Activated CD8-positive, alpha-beta memory T cell treated with anti-CD3 and anti-CD28 coated beads for 48 hours (primary cell): ENCODE measurements around the gene CYB561.

Source experiments
- DNase-seq, 3 experiments: peaks; one replicate each; pipeline ENCODE4 v3.0.0-alpha.2; 2020; ENCODE audit warnings: low read depth in 2 of 3, low spot score in 2 of 3

Gene CYB561

GRCh38 chr17:63445954-63446752, at the start of gene CYB561:
Gene CYB561, minus strand, starts transcription at chr17:63446306. Its CDS starts 8,759 bp downstream, at chr17:63437547.
- DNase-seq, result peak; percentile 27 to 52 (median 45)

GRCh38 chr17:63495491-63495890, 49.4 kb upstream of the CYB561 start:
- DNase-seq, result no peak

- no peak for DNase-seq
Measured at GRCh38 chr17:63494300-63494928, 48.3 kb upstream of the CYB561 start.

GRCh38 chr17:63493411-63493810, 47.3 kb upstream of the CYB561 start:
- DNase-seq, result no peak

- no peak for DNase-seq
Measured at GRCh38 chr17:63492940-63493339, 46.8 kb upstream of the CYB561 start.

- no peak for DNase-seq
Measured at GRCh38 chr17:63491977-63492618, 46.0 kb upstream of the CYB561 start.

GRCh38 chr17:63491413-63491812, 45.3 kb upstream of the CYB561 start:
- DNase-seq, result no peak

GRCh38 chr17:63490858-63491400, 44.8 kb upstream of the CYB561 start:
- no peak for DNase-seq

GRCh38 chr17:63490329-63490728, 44.2 kb upstream of the CYB561 start:
- DNase-seq, result no peak

GRCh38 chr17:63489291-63489690, 43.2 kb upstream of the CYB561 start:
- DNase-seq, result no peak

GRCh38 chr17:63488851-63489250, 42.7 kb upstream of the CYB561 start:
- DNase-seq, result no peak

GRCh38 chr17:63487014-63487339, 40.9 kb upstream of the CYB561 start:
- DNase-seq, result no peak

GRCh38 chr17:63486317-63487013, 40.4 kb upstream of the CYB561 start:
- no peak for DNase-seq

GRCh38 chr17:63483655-63484575, 37.8 kb upstream of the CYB561 start:
- DNase-seq, result no peak

- DNase-seq, result no peak
Measured at GRCh38 chr17:63483038-63483437, 36.9 kb upstream of the CYB561 start.

GRCh38 chr17:63482509-63482908, 36.4 kb upstream of the CYB561 start:
- no peak for DNase-seq

- no peak for DNase-seq
Measured at GRCh38 chr17:63481488-63481870, 35.4 kb upstream of the CYB561 start.

GRCh38 chr17:63480826-63481487, 34.9 kb upstream of the CYB561 start:
- DNase-seq, result no peak

- no peak for DNase-seq
Measured at GRCh38 chr17:63480192-63480784, 34.2 kb upstream of the CYB561 start.
